ENCODE results near the gene LYRM9. TPM values are rescaled to one million over a fixed set of nuclear protein-coding genes. Genes with fewer than 3 reads are reported as not detected.
"Not testable (repeated sequence)": the region's sequence is repeated elsewhere in the genome, so short reads cannot be mapped to it uniquely, and the experiment has no call there.

LYRM9 gene
- total and polyA plus RNA-seq, 9 donors, result 8.2 to 15.5 (median 10.7) TPM

GRCh38 chr17:27829888-27830287, 63.3 kb downstream of the LYRM9 start:
- peak; percentile 56 for DNase-seq
- not testable (repeated sequence) for H3K36me3 ChIP-seq (ENCODE audit: control insufficient read depth, insufficient read depth, low read length); H3K27me3 ChIP-seq (ENCODE audit: control insufficient read depth, insufficient read depth, low read length); H3K4me3 ChIP-seq (ENCODE audit: low read length); H3K4me1 ChIP-seq (ENCODE audit: control insufficient read depth, insufficient read depth, low read length); H3K27ac ChIP-seq (ENCODE audit: low read length); H3K9me3 ChIP-seq (replicated peaks; ENCODE audit: control insufficient read depth, low read depth, low read length)
- no CpG with 5 or more reads among the region's 1 CpG for WGBS (ENCODE audit: insufficient coverage)

- DNase-seq; H3K9me3 ChIP-seq (replicated peaks; ENCODE audit: control insufficient read depth, low read depth, low read length); H3K27me3 ChIP-seq (ENCODE audit: control insufficient read depth, insufficient read depth, low read length); H3K27ac ChIP-seq (ENCODE audit: low read length); H3K36me3 ChIP-seq (ENCODE audit: control insufficient read depth, insufficient read depth, low read length); H3K4me1 ChIP-seq (ENCODE audit: control insufficient read depth, insufficient read depth, low read length): not testable (repeated sequence)
- peak overlapping the region; percentile 28 for H3K4me3 ChIP-seq (ENCODE audit: low read length)
- WGBS (ENCODE audit: insufficient coverage), result no CpG with 5 or more reads among the region's 2 CpGs
Observed at GRCh38 chr17:27829143-27829711, 63.9 kb downstream of the LYRM9 start.

Other genes starting within 250 kb of the LYRM9 start
- gene NOS2, start 92.8 kb downstream of the LYRM9 start, total RNA-seq, result 1.5 TPM
- gene NOS2, start 92.8 kb downstream of the LYRM9 start, polyA plus RNA-seq (ENCODE audit: insufficient read depth in 1 of 8, insufficient read length in 8 of 8, low replicate concordance in 1 of 8), result 1 to 10 TPM; 1.9 to 4.3 (median 2.6) TPM
- 9.7 TPM for gene NLK, start 149.3 kb upstream of the LYRM9 start, total RNA-seq
- gene NLK, start 149.3 kb upstream of the LYRM9 start, polyA plus RNA-seq (ENCODE audit: insufficient read depth in 1 of 8, insufficient read length in 8 of 8, low replicate concordance in 1 of 8), result 10 to 100 TPM in 1 of 8 donors, 1 to 10 TPM in 7; 6.5 to 10.1 (median 7.6) TPM